Thymus (tissue), 11 donors: ENCODE measurements around the gene OPA1. TPM values are rescaled to one million over a fixed set of nuclear protein-coding genes. Genes with fewer than 3 reads are reported as not detected.

Experiments used
- DNase-seq, 9 donors: peaks; one replicate each; pipeline ENCODE4 v3.0.0-alpha.2; 2013; ENCODE audit warnings: low spot score in 9 of 9, low read depth in 6 of 9, missing footprints in 1 of 9
- H3K27ac ChIP-seq, 2 donors: one replicate each; pipeline ENCODE4 v1.5.1; 2013; ENCODE audit warnings: control low read depth in 1 of 2, low read depth in 1 of 2, low read length in 1 of 2, mild to moderate bottlenecking in 1 of 2, moderate library complexity in 1 of 2
- H3K27me3 ChIP-seq, 2 donors: one replicate each; pipeline ENCODE4 v1.5.1; 2013; ENCODE audit warnings: low read length in 1 of 2; ENCODE audit not compliant: control insufficient read depth in 2 of 2, insufficient read depth in 1 of 2
- H3K36me3 ChIP-seq, 2 donors: one replicate each; pipeline ENCODE4 v1.5.1; 2013; ENCODE audit warnings: low read length in 1 of 2, mild to moderate bottlenecking in 1 of 2, moderate library complexity in 1 of 2; ENCODE audit not compliant: control insufficient read depth in 2 of 2, insufficient read depth in 2 of 2
- H3K4me1 ChIP-seq, 2 donors: one replicate each; pipeline ENCODE4 v1.5.1; 2013; ENCODE audit warnings: low read length in 2 of 2; ENCODE audit not compliant: control insufficient read depth in 2 of 2, insufficient read depth in 2 of 2
- H3K4me3 ChIP-seq, 2 donors: one replicate each; pipeline ENCODE4 v1.5.1; 2013; ENCODE audit warnings: low read length in 2 of 2, control low read depth in 1 of 2, mild to moderate bottlenecking in 1 of 2
- H3K9me3 ChIP-seq, 2 donors: one replicate each; pipeline ENCODE4 v1.5.1; 2013; ENCODE audit warnings: low read length in 1 of 2, mild to moderate bottlenecking in 1 of 2; ENCODE audit not compliant: control insufficient read depth in 2 of 2, insufficient read depth in 1 of 2
- WGBS: extraction: QIAGEN DNeasy Blood & Tissue Kit; methylation state at CpG from one replicate; pipeline ENCODE4 v1.1.7; 2013; 5-methylcytosine and 5-hydroxymethylcytosine counted together
- polyA plus RNA-seq: library from polyadenylated mRNA; stranded (reverse); fragments of 200-250 nt; gene quantifications from one replicate; pipeline ENCODE4 v1.2.3, GENCODE V29; 2013
- total RNA-seq: library from RNA; stranded (reverse); fragments of 120-200 nt; gene quantifications from one replicate; pipeline ENCODE4 v1.2.4, GENCODE V29; 2013
- donor health status: healthy.

OPA1 gene
- total and polyA plus RNA-seq, 2 donors: 21.0 to 56.7 TPM

GRCh38 chr3:193743702-193744047, 150.7 kb downstream of the OPA1 start:
- no peaks in the 10 kb centered on the region for H3K36me3 ChIP-seq
- 17% methylated on average over 8 of the region's 8 CpGs for WGBS

GRCh38 chr3:193744048-193744821, 151.2 kb downstream of the OPA1 start:
- Histone ChIP-seq H3K4me1 (peaks cover 0 to 9% of the 10 kb centered on the region in 2 donors), H3K36me3 (no peaks in the 10 kb centered on the region), H3K27me3 (no peaks in the 10 kb centered on the region), H3K27ac (no peak overlapping the region), H3K4me3 (no peak overlapping the region), H3K9me3 (no peaks in the 10 kb centered on the region)
- WGBS: 81% methylated on average over 13 of the region's 13 CpGs
- DNase-seq: peak in 2 of 9 donors; percentile 3 to 29

More at GRCh38 chr3:193743702-193744047, 150.7 kb downstream of the OPA1 start:
- Histone ChIP-seq H3K4me1 (peaks cover 0 to 9% of the 10 kb centered on the region in 2 donors), H3K27me3 (no peaks in the 10 kb centered on the region), H3K27ac (no peak overlapping the region), H3K4me3 (no peak overlapping the region), H3K9me3 (no peaks in the 10 kb centered on the region)
- peak in 2 of 9 donors; percentile 3 to 14 for DNase-seq

GRCh38 chr3:193744822-193745684, 152.0 kb downstream of the OPA1 start:
- H3K4me1 ChIP-seq: peaks cover 0 to 9% of the 10 kb centered on the region in 2 donors
- H3K4me3 ChIP-seq: no peak overlapping the region
- H3K9me3 ChIP-seq: no peaks in the 10 kb centered on the region
- DNase-seq: no peak
- 97% methylated on average over 9 of the region's 9 CpGs for WGBS
- H3K36me3 ChIP-seq: no peaks in the 10 kb centered on the region
- H3K27ac ChIP-seq: no peak overlapping the region
- no peaks in the 10 kb centered on the region for H3K27me3 ChIP-seq

GRCh38 chr3:193746832-193747231, 153.8 kb downstream of the OPA1 start:
- H3K4me1 ChIP-seq: peaks cover 0 to 9% of the 10 kb centered on the region in 2 donors
- 99% methylated on average over 5 of the region's 5 CpGs for WGBS
- H3K36me3 ChIP-seq: no peaks in the 10 kb centered on the region
- H3K9me3 ChIP-seq: no peaks in the 10 kb centered on the region
- H3K27ac ChIP-seq: no peak overlapping the region
- no peak overlapping the region for H3K4me3 ChIP-seq
- DNase-seq: no peak
- no peaks in the 10 kb centered on the region for H3K27me3 ChIP-seq

Other genes starting within 250 kb of the OPA1 start
- 0.05 TPM for gene ATP13A5, start 214.5 kb upstream of the OPA1 start, total RNA-seq
- gene ATP13A5, start 214.5 kb upstream of the OPA1 start, polyA plus RNA-seq: 0.37 TPM
- 0.80 TPM for gene ATP13A4, start 38.3 kb upstream of the OPA1 start, total RNA-seq
- gene ATP13A4, start 38.3 kb upstream of the OPA1 start, polyA plus RNA-seq: 4.3 TPM